H1 (cell line): ENCODE measurements around the gene SND1. TPM values are rescaled to one million over a fixed set of nuclear protein-coding genes. Genes with fewer than 3 reads are reported as not detected.

Source experiments
- CTCF ChIA-PET: fragments of 300-600 bp; sonication (Branson Sonifier 250); formaldehyde crosslinking; loops from one replicate; lab custom pipeline; 2021; ENCODE audit not compliant: partially characterized antibody; lab: Charles Lee
- POLR2A ChIA-PET: fragments of 300-600 bp; sonication (Branson Sonifier 250); formaldehyde crosslinking; loops from one replicate; lab custom pipeline; 2021; ENCODE audit warnings: inconsistent platforms; ENCODE audit not compliant: partially characterized antibody; lab: Charles Lee
- DNase-seq, 2 experiments: peaks; one replicate each; pipeline versions ENCODE4 v3.0.0 to v3.0.0-alpha.2; 2010 to 2022; ENCODE audit warnings: low spot score in 2 of 2, low read depth in 1 of 2, mixed read lengths in 1 of 2
- FAIRE-seq: peaks from 2 replicates; lab custom pipeline; 2011; peaks lifted over from hg19 to GRCh38; lab: Jason Lieb, UNC
- H2AFZ ChIP-seq: 2 replicates; pipeline ENCODE4 v1.8.1; 2012; ENCODE audit warnings: low read length, inconsistent platforms
- H2AK5ac ChIP-seq: 2 replicates; pipeline ENCODE4 v1.6.1; 2013; ENCODE audit warnings: low read depth, low read length
- H2BK120ac ChIP-seq: replicated peaks from 2 replicates; pipeline ENCODE3; 2013; ENCODE audit warnings: low read depth, low read length, inconsistent platforms
- H2BK12ac ChIP-seq: 2 replicates; pipeline ENCODE4 v1.6.1; 2013; ENCODE audit warnings: low read depth, low read length
- H2BK15ac ChIP-seq: 2 replicates; pipeline ENCODE4 v1.6.1; 2013; ENCODE audit warnings: low read length
- H2BK20ac ChIP-seq: 2 replicates; pipeline ENCODE4 v1.6.1; 2013; ENCODE audit warnings: low read length
- H2BK5ac ChIP-seq: 2 replicates; pipeline ENCODE4 v1.6.1; 2013; ENCODE audit warnings: low read depth, low read length
- H3K14ac ChIP-seq: 2 replicates; pipeline ENCODE4 v1.6.1; 2013; ENCODE audit warnings: inconsistent platforms; ENCODE audit not compliant: insufficient read length
- H3K18ac ChIP-seq: 2 replicates; pipeline ENCODE4 v1.6.1; 2013; ENCODE audit warnings: low read length; ENCODE audit errors: extremely low read depth
- H3K23ac ChIP-seq: 2 replicates; pipeline ENCODE4 v1.6.1; 2013; ENCODE audit warnings: inconsistent platforms; ENCODE audit not compliant: insufficient read length
- H3K23me2 ChIP-seq: 2 replicates; pipeline ENCODE4 v1.6.1; 2013; ENCODE audit warnings: low read depth, low read length
- H3K27ac ChIP-seq: 2 replicates; pipeline ENCODE4 v1.6.1; 2011; ENCODE audit warnings: low read depth, low read length, inconsistent platforms
- H3K27me3 ChIP-seq, 4 experiments: replicated peaks in 1 of 4; 1 replicate in 1 of 4; 2 replicates in 3 of 4; pipeline versions ENCODE4 v1.6.1 to v1.8.1; 2011 to 2013; ENCODE audit warnings: low read length in 3 of 4, mild to moderate bottlenecking in 3 of 4, inconsistent platforms in 2 of 4, mixed read lengths in 2 of 4, moderate library complexity in 1 of 4; ENCODE audit not compliant: control insufficient read depth in 3 of 4, insufficient read depth in 3 of 4; ENCODE audit errors: extremely low read depth in 1 of 4
- H3K36me3 ChIP-seq, 4 experiments: 2 replicates each; pipeline versions ENCODE4 v1.6.1 to v1.8.1; 2011 to 2013; ENCODE audit warnings: mild to moderate bottlenecking in 4 of 4, low read length in 3 of 4, moderate library complexity in 2 of 4, control low read depth in 1 of 4, inconsistent platforms in 1 of 4; ENCODE audit not compliant: insufficient read depth in 4 of 4, control insufficient read depth in 2 of 4
- H3K4ac ChIP-seq: replicated peaks from 2 replicates; pipeline ENCODE3; 2013; ENCODE audit warnings: low read length, low read depth, mixed read lengths, inconsistent platforms; ENCODE audit not compliant: insufficient read length
- H3K4me1 ChIP-seq, 4 experiments: replicated peaks in 1 of 4; 1 replicate in 1 of 4; 2 replicates in 3 of 4; pipeline versions ENCODE4 v1.6.1 to v1.8.1; 2011 to 2013; ENCODE audit warnings: low read length in 3 of 4, inconsistent platforms in 2 of 4, mixed read lengths in 1 of 4; ENCODE audit not compliant: insufficient read depth in 4 of 4, control insufficient read depth in 3 of 4
- H3K4me2 ChIP-seq, 2 experiments: 2 replicates each; pipeline versions ENCODE4 v1.6.1 to v1.8.1; 2011 to 2013; ENCODE audit warnings: low read depth in 2 of 2, low read length in 2 of 2, control low read depth in 1 of 2, inconsistent platforms in 1 of 2, mild to moderate bottlenecking in 1 of 2; ENCODE audit not compliant: insufficient read depth in 1 of 2
- H3K4me3 ChIP-seq, 4 experiments: fragments of 200-600, 300-600 bp in 1 of 4; sonication (generic), shearing (Covaris generic), sonication (Bioruptor Twin) in 1 of 4; 2 replicates each; pipeline versions ENCODE4 v1.5.1 to v1.8.1; 2011 to 2016; ENCODE audit warnings: low read length in 4 of 4, low read depth in 3 of 4, control low read depth in 2 of 4, inconsistent platforms in 2 of 4, mild to moderate bottlenecking in 2 of 4, mixed read lengths in 1 of 4, moderate library complexity in 1 of 4; ENCODE audit not compliant: insufficient read depth in 2 of 4; ENCODE audit errors: extremely low read depth in 1 of 4
- H3K56ac ChIP-seq: replicated peaks from 2 replicates; pipeline ENCODE3; 2013; ENCODE audit warnings: low read depth, mild to moderate bottlenecking, mixed read lengths, low read length, inconsistent platforms; ENCODE audit not compliant: insufficient read length
- H3K79me1 ChIP-seq: 2 replicates; pipeline ENCODE4 v1.6.1; 2013; ENCODE audit warnings: low read depth, low read length, control low read depth
- H3K79me2 ChIP-seq, 2 experiments: 2 replicates each; pipeline versions ENCODE4 v1.6.1 to v1.8.1; 2012 to 2013; ENCODE audit warnings: low read length in 2 of 2, mild to moderate bottlenecking in 2 of 2, inconsistent platforms in 1 of 2; ENCODE audit not compliant: insufficient read depth in 2 of 2, control insufficient read depth in 1 of 2
- H3K9ac ChIP-seq, 4 experiments: replicated peaks in 1 of 4; 1 replicate in 1 of 4; 2 replicates in 3 of 4; pipeline versions ENCODE4 v1.6.1 to v1.8.1; 2011 to 2013; ENCODE audit warnings: low read depth in 3 of 4, low read length in 3 of 4, control low read depth in 2 of 4, mild to moderate bottlenecking in 2 of 4, moderate library complexity in 2 of 4, inconsistent platforms in 1 of 4; ENCODE audit errors: extremely low read depth in 1 of 4
- H3K9me3 ChIP-seq, 2 experiments: 2 replicates each; pipeline versions ENCODE4 v1.6.1 to v1.8.1; 2012 to 2013; ENCODE audit warnings: mild to moderate bottlenecking in 2 of 2, moderate library complexity in 2 of 2, control low read depth in 1 of 2, inconsistent platforms in 1 of 2, low read depth in 1 of 2, low read length in 1 of 2, mixed read lengths in 1 of 2; ENCODE audit not compliant: insufficient read depth in 2 of 2
- H4K20me1 ChIP-seq, 2 experiments: replicated peaks in 1 of 2; 2 replicates each; pipeline versions ENCODE3 to v1.8.1; 2011 to 2013; ENCODE audit warnings: inconsistent platforms in 2 of 2, low read length in 2 of 2, mild to moderate bottlenecking in 1 of 2; ENCODE audit not compliant: insufficient read depth in 2 of 2, control insufficient read depth in 1 of 2
- H4K5ac ChIP-seq: 2 replicates; pipeline ENCODE4 v1.6.1; 2013; ENCODE audit warnings: low read length, low read depth, mixed read lengths, inconsistent platforms; ENCODE audit not compliant: insufficient read length
- H4K8ac ChIP-seq: 2 replicates; pipeline ENCODE4 v1.8.0; 2013; ENCODE audit warnings: mild to moderate bottlenecking, moderate library complexity, low read length, inconsistent platforms; ENCODE audit not compliant: insufficient read depth; ENCODE audit errors: extremely low read depth
- H4K91ac ChIP-seq: replicated peaks from 2 replicates; pipeline ENCODE3; 2013; ENCODE audit warnings: low read length, mixed read lengths, inconsistent platforms; ENCODE audit not compliant: insufficient read length
- ASH2L ChIP-seq: fragments of 200-600, 300-600 bp; sonication (generic); IDR thresholded peaks from one replicate; pipeline ENCODE4 v1.7.1; 2017; ENCODE audit warnings: low read length
- NRF1 ChIP-seq: IDR thresholded peaks from 2 replicates; pipeline ENCODE4 v1.6.1; 2011; ENCODE audit warnings: mild to moderate bottlenecking, low read depth, low read length, improper control_type of control experiment
- WGBS, 2 experiments: shearing (Covaris generic) in 1 of 2; methylation state at CpG; one replicate each; pipeline versions ENCODE4 v1.1.6 to v1.1.7; 2013 to 2015; ENCODE audit warnings: low lambda C conversion rate in 2 of 2, mixed read lengths in 2 of 2, inconsistent platforms in 1 of 2, low coverage in 1 of 2, missing lambda C conversion rate in 1 of 2; ENCODE audit not compliant: insufficient replicate concordance in 2 of 2, insufficient coverage in 1 of 2, insufficient read length in 1 of 2; ENCODE audit errors: extremely low coverage in 1 of 2, missing lambda C conversion rate in 1 of 2; 5-methylcytosine and 5-hydroxymethylcytosine counted together
- polyA plus RNA-seq, 7 experiments: library from polyadenylated mRNA; depleted of rRNA in 3 of 7; stranded (reverse) in 5 of 7; unstranded in 2 of 7; fragments of >200 nt in 5 of 7; fragments of 200-250 nt in 2 of 7; gene quantifications; 1 replicate in 5 of 7; 2 replicates in 1 of 7; 4 replicates in 1 of 7; pipeline versions ENCODE4 v1.2.1 to v1.2.3, GENCODE V29; 2011 to 2013; ENCODE audit warnings: missing spikeins in 2 of 7, mixed read lengths in 2 of 7
- total RNA-seq: library from RNA; stranded (reverse); fragmentation: NEBNext Ultra II Directional; extraction: Animal tissue kit (Norgen Biotek cat#: 25700); gene quantifications from 2 replicates; pipeline ENCODE4 v1.2.1, GENCODE V29; 2021

Gene SND1
- total and polyA plus RNA-seq, 2 of the 8 experiments (the other 6 are each of a cell fraction or from before 2014, with no cell fraction given): 122 to 290 TPM

- Histone ChIP-seq H3K23me2 (no peaks in the 10 kb centered on the region), H2BK12ac (peak overlapping the region; percentile 40; the same call in 1 of the 2 replicates), H2BK15ac (no peak overlapping the region), H4K8ac (no peak overlapping the region), H3K9ac (no peak overlapping the region), H4K20me1 (peaks cover 3 to 4% of the 10 kb centered on the region in 2 experiments), H2AK5ac (no peak overlapping the region)
- CTCF ChIA-PET: interaction anchor here (0.9 to 1.5 kb wide), 6 partner anchors 108 to 309 kb away, joined by 3 to 9 read pairs (median 4); no protein-coding TSS in a partner anchor
- TF ChIP-seq NRF1 (no peak), ASH2L (peak; percentile 29)
- TF ChIP-seq, all 59 proteins: peak for 1
- H3K9me3 ChIP-seq: no peaks in the 10 kb centered on the region
- no peak overlapping the region for H3K14ac ChIP-seq
- no peak overlapping the region for H3K56ac ChIP-seq
- no peak overlapping the region for H3K27ac ChIP-seq
- H2BK120ac ChIP-seq: no peak overlapping the region
- H3K4me3 ChIP-seq: peak overlapping the region in 2 of 4 experiments; percentile 6 to 9; a peak in 3 of 8 replicates
- 38% methylated on average over 4 of the region's 5 CpGs; no CpG with 5 or more reads in 1 of the 2 experiments for WGBS, 2 experiments
- peak overlapping the region; percentile 19; the same call in 1 of the 2 replicates for H2BK5ac ChIP-seq
- H2AFZ ChIP-seq: no peak overlapping the region
- peak overlapping the region; percentile 36 for H3K18ac ChIP-seq
- H3K79me2 ChIP-seq: peaks cover 0 to 16% of the 10 kb centered on the region in 2 experiments; a peak in 1 of 4 replicates
- no peak overlapping the region; the same call in 1 of the 2 replicates for H2BK20ac ChIP-seq
- FAIRE-seq: no peak
- H3K27me3 ChIP-seq: no peaks in the 10 kb centered on the region
- DNase-seq: peak in 1 of 2 experiments; percentile 52
- no peak overlapping the region for H4K5ac ChIP-seq
- H3K4ac ChIP-seq: no peak overlapping the region
- peak overlapping the region; percentile 2 for H4K91ac ChIP-seq
- H3K23ac ChIP-seq: no peak overlapping the region
- POLR2A ChIA-PET: interaction anchor here (0.9 to 1.3 kb wide), 2 partner anchors 15 to 20 kb away, joined by 3 to 5 read pairs; no protein-coding TSS in a partner anchor
- peak overlapping the region; percentile 46 to 55 for H3K4me2 ChIP-seq
- H3K4me1 ChIP-seq: peaks cover 16 to 44% (median 29%) of the 10 kb centered on the region in 4 experiments
- H3K36me3 ChIP-seq: no peaks in the 10 kb centered on the region; a peak in 1 of 8 replicates
- no peaks in the 10 kb centered on the region; the same call in 1 of the 2 replicates for H3K79me1 ChIP-seq
Measured at GRCh38 chr7:127900732-127901685, 249.0 kb downstream of the SND1 start.
